ENCODE measurements around the gene OR11A1. TPM values are rescaled to one million over a fixed set of nuclear protein-coding genes. Genes with fewer than 3 reads are reported as not detected.

Gene OR11A1
- total and polyA plus RNA-seq, 2 experiments from 2014 or later: not detected

DNA sequence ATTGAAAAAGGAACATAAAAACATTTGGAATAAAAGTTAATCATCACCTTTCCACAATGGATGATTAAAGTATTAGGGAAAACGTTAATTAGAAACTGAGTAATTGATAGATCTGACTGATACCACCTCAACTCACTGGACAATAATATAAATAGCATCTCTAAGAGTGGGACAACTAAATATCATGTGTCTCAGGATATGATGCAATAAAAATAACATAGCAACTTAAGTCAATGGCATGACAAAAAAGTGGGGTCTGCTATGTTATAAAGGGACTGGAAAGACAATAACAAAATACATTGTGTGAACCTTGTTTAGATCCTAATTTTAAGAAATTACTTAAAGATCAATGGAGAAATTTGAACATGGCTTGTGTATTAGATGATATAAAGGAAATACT is 31.8 kb downstream of the OR11A1 start:
- no peaks in the 10 kb centered on the region for H3K79me2 ChIP-seq
- no peaks in the 10 kb centered on the region for H3K4me1 ChIP-seq (ENCODE audit: insufficient read depth)
- no peak overlapping the region for H2AFZ ChIP-seq
- no peak overlapping the region for H3K4me3 ChIP-seq
- whole genome bisulfite sequencing (ENCODE audit: low lambda C conversion rate, missing lambda C conversion rate): 58% methylated on average over 1 of the region's 1 CpG
- H3K9me3 ChIP-seq (ENCODE audit: low read depth): no peaks in the 10 kb centered on the region
- H4K20me1 ChIP-seq (ENCODE audit: insufficient read depth, poor library complexity, severe bottlenecking): no peaks in the 10 kb centered on the region
- TF ChIP-seq EZH2 (IDR thresholded peaks at IDR 0.05; ENCODE audit: borderline replicate concordance): no peak
- TF ChIP-seq EZH2phosphoT487 (IDR thresholded peaks at IDR 0.05; ENCODE audit: low read depth, severe bottlenecking, unreplicated experiment): no peak
- TF ChIP-seq, protein P1, sequence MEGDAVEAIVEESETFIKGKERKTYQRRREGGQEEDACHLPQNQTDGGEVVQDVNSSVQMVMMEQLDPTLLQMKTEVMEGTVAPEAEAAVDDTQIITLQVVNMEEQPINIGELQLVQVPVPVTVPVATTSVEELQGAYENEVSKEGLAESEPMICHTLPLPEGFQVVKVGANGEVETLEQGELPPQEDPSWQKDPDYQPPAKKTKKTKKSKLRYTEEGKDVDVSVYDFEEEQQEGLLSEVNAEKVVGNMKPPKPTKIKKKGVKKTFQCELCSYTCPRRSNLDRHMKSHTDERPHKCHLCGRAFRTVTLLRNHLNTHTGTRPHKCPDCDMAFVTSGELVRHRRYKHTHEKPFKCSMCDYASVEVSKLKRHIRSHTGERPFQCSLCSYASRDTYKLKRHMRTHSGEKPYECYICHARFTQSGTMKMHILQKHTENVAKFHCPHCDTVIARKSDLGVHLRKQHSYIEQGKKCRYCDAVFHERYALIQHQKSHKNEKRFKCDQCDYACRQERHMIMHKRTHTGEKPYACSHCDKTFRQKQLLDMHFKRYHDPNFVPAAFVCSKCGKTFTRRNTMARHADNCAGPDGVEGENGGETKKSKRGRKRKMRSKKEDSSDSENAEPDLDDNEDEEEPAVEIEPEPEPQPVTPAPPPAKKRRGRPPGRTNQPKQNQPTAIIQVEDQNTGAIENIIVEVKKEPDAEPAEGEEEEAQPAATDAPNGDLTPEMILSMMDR (IDR thresholded peaks at IDR 0.05; ENCODE audit: poor library complexity): no peak
- DNase-seq (ENCODE audit: low spot score): no peak
- no peak overlapping the region for H3K4me2 ChIP-seq
- H3K27me3 ChIP-seq: no peaks in the 10 kb centered on the region
- no peak overlapping the region for H3K27ac ChIP-seq
- no peaks in the 10 kb centered on the region for H3K9me2 ChIP-seq (replicated peaks; ENCODE audit: insufficient read depth)
- H3K36me3 ChIP-seq (replicated peaks; ENCODE audit: insufficient read depth, low read depth): no peaks in the 10 kb centered on the region

- no peak overlapping the region for H3K4me2 ChIP-seq
- TF ChIP-seq, protein P1 (IDR thresholded peaks at IDR 0.05; ENCODE audit: poor library complexity): no peak
- TF ChIP-seq EZH2phosphoT487 (IDR thresholded peaks at IDR 0.05; ENCODE audit: low read depth, severe bottlenecking, unreplicated experiment): no peak
- TF ChIP-seq EZH2 (IDR thresholded peaks at IDR 0.05; ENCODE audit: borderline replicate concordance): no peak
- no peaks in the 10 kb centered on the region for H4K20me1 ChIP-seq (ENCODE audit: insufficient read depth, poor library complexity, severe bottlenecking)
- H3K4me3 ChIP-seq: no peak overlapping the region
- H3K4me1 ChIP-seq (ENCODE audit: insufficient read depth): no peaks in the 10 kb centered on the region
- H3K9me3 ChIP-seq (ENCODE audit: low read depth): no peaks in the 10 kb centered on the region
- no peaks in the 10 kb centered on the region for H3K27me3 ChIP-seq
- H3K9me2 ChIP-seq (replicated peaks; ENCODE audit: insufficient read depth): no peaks in the 10 kb centered on the region
- H3K79me2 ChIP-seq: no peaks in the 10 kb centered on the region
- no peak for DNase-seq (ENCODE audit: low spot score)
- H3K36me3 ChIP-seq (replicated peaks; ENCODE audit: insufficient read depth, low read depth): no peaks in the 10 kb centered on the region
- WGBS (ENCODE audit: low lambda C conversion rate, missing lambda C conversion rate): 59% methylated on average over 2 of the region's 2 CpGs
- H3K27ac ChIP-seq: no peak overlapping the region
- no peak overlapping the region for H2AFZ ChIP-seq
Observed at GRCh38 chr6:29424575-29424974, 32.3 kb downstream of the OR11A1 start.

- no peak for DNase-seq (ENCODE audit: low spot score)
- 95% methylated on average over 2 of the region's 2 CpGs for WGBS (ENCODE audit: low lambda C conversion rate, missing lambda C conversion rate)
- H3K9me2 ChIP-seq (replicated peaks; ENCODE audit: insufficient read depth): no peaks in the 10 kb centered on the region
- TF ChIP-seq EZH2phosphoT487 (IDR thresholded peaks at IDR 0.05; ENCODE audit: low read depth, severe bottlenecking, unreplicated experiment): no peak
- TF ChIP-seq, protein P1 (IDR thresholded peaks at IDR 0.05; ENCODE audit: poor library complexity): no peak
- H3K4me2 ChIP-seq: no peak overlapping the region
- no peaks in the 10 kb centered on the region for H3K36me3 ChIP-seq (replicated peaks; ENCODE audit: insufficient read depth, low read depth)
- no peaks in the 10 kb centered on the region for H3K4me1 ChIP-seq (ENCODE audit: insufficient read depth)
- no peaks in the 10 kb centered on the region for H3K9me3 ChIP-seq (ENCODE audit: low read depth)
- no peaks in the 10 kb centered on the region for H4K20me1 ChIP-seq (ENCODE audit: insufficient read depth, poor library complexity, severe bottlenecking)
- H3K79me2 ChIP-seq: no peaks in the 10 kb centered on the region
- no peak overlapping the region for H2AFZ ChIP-seq
- no peaks in the 10 kb centered on the region for H3K27me3 ChIP-seq
- no peak overlapping the region for H3K27ac ChIP-seq
- no peak overlapping the region for H3K4me3 ChIP-seq
Observed at GRCh38 chr6:29424168-29424567, 32.7 kb downstream of the OR11A1 start.

GRCh38 chr6:29419516-29419915 is 37.4 kb downstream of the OR11A1 start:
- H3K9me2 ChIP-seq (replicated peaks; ENCODE audit: insufficient read depth): no peaks in the 10 kb centered on the region
- H3K36me3 ChIP-seq (replicated peaks; ENCODE audit: insufficient read depth, low read depth): no peaks in the 10 kb centered on the region
- H3K4me2 ChIP-seq: no peak overlapping the region
- no peaks in the 10 kb centered on the region for H3K9me3 ChIP-seq (ENCODE audit: low read depth)
- H3K4me1 ChIP-seq (ENCODE audit: insufficient read depth): no peaks in the 10 kb centered on the region
- H3K79me2 ChIP-seq: no peaks in the 10 kb centered on the region
- H2AFZ ChIP-seq: no peak overlapping the region
- WGBS (ENCODE audit: low lambda C conversion rate, missing lambda C conversion rate): 77% methylated on average over 3 of the region's 3 CpGs
- DNase-seq (ENCODE audit: low spot score): no peak
- H3K27me3 ChIP-seq: no peaks in the 10 kb centered on the region
- no peaks in the 10 kb centered on the region for H4K20me1 ChIP-seq (ENCODE audit: insufficient read depth, poor library complexity, severe bottlenecking)
- TF ChIP-seq EZH2 (IDR thresholded peaks at IDR 0.05; ENCODE audit: borderline replicate concordance) (no peak), EZH2phosphoT487 (IDR thresholded peaks at IDR 0.05; ENCODE audit: low read depth, severe bottlenecking, unreplicated experiment) (no peak)
- TF ChIP-seq, protein P1 (IDR thresholded peaks at IDR 0.05; ENCODE audit: poor library complexity): no peak
- no peak overlapping the region for H3K4me3 ChIP-seq
- H3K27ac ChIP-seq: no peak overlapping the region

Data from hepatocyte (in vitro differentiated cells).